Effector memory CD4-positive, alpha-beta T cell (primary cell): ENCODE results near the gene DDX19B.
"Not testable (repeated sequence)": the region's sequence is repeated elsewhere in the genome, so short reads cannot be mapped to it uniquely, and the experiment has no call there.

Experiments used
- DNase-seq, 3 donors: peaks; one replicate each; pipeline ENCODE4 v3.0.0-alpha.2; 2020
- H3K27ac ChIP-seq: 2 replicates; pipeline ENCODE4 v1.7.0; 2013; ENCODE audit warnings: mild to moderate bottlenecking, low read length, moderate library complexity; ENCODE audit not compliant: insufficient read depth, poor library complexity, severe bottlenecking
- H3K27me3 ChIP-seq: replicated peaks from 2 replicates; pipeline ENCODE4 v1.7.0; 2013; ENCODE audit warnings: mild to moderate bottlenecking, low read length; ENCODE audit not compliant: insufficient read depth, control insufficient read depth, poor library complexity, severe bottlenecking
- H3K36me3 ChIP-seq: 2 replicates; pipeline ENCODE4 v1.7.0; 2013; ENCODE audit warnings: mild to moderate bottlenecking, low read length, moderate library complexity; ENCODE audit not compliant: control insufficient read depth, insufficient read depth
- H3K4me1 ChIP-seq: 2 replicates; pipeline ENCODE4 v1.7.0; 2013; ENCODE audit warnings: low read length, mild to moderate bottlenecking; ENCODE audit not compliant: control insufficient read depth, insufficient read depth, poor library complexity, severe bottlenecking
- H3K4me3 ChIP-seq: 2 replicates; pipeline ENCODE4 v1.7.0; 2013; ENCODE audit warnings: low read length, low read depth, mild to moderate bottlenecking; ENCODE audit not compliant: insufficient read depth, poor library complexity, severe bottlenecking
- H3K9me3 ChIP-seq: 2 replicates; pipeline ENCODE4 v1.7.0; 2013; ENCODE audit warnings: mild to moderate bottlenecking, low read length, moderate library complexity; ENCODE audit not compliant: control insufficient read depth

Gene DDX19B

DNA sequence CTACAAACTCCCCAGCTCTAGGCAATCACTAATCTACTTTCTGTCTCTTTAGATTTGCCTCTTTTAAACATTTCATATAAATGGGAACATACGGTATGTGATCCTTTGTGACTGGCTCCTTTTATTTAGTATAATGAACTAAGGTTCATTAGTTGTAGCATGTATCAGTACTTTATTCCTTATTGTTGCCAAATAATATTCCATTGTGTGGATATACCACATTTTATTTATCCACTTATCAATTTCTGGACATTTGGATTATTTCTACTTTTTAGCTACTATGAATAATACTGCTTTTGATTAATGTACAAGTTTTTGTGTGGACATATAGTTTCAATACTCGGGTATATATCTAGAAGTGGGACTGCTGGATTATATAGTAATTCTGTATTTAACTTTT is 7.9 kb downstream of the DDX19B start:
- Histone ChIP-seq H3K4me3 (no peak overlapping the region), H3K27ac (no peak overlapping the region), H3K27me3 (no peaks in the 10 kb centered on the region), H3K9me3 (no peaks in the 10 kb centered on the region), H3K36me3 (no peaks in the 10 kb centered on the region), H3K4me1 (peaks cover 3% of the 10 kb centered on the region)
- DNase-seq = no peak

DNA sequence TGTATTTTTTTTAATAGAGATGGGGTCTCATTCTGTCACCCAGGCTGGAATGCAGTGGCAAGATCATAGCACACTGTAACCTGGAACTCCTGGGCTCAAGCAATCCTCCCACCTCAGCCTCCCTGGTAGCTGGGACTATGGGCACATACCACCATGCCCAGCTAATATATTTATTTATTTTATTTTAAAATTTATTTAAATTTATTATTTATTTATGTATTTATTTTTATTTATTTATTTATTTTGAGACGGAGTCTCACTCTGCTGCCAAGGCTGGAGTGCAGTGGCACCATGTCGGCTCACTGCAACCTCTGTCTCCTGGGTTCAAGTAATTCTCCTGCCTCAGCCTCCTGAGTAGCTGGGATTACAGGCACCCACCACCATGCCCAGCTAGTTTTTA is 8.7 kb downstream of the DDX19B start:
- H3K4me3 ChIP-seq, DNase-seq: not testable (repeated sequence)

DNA sequence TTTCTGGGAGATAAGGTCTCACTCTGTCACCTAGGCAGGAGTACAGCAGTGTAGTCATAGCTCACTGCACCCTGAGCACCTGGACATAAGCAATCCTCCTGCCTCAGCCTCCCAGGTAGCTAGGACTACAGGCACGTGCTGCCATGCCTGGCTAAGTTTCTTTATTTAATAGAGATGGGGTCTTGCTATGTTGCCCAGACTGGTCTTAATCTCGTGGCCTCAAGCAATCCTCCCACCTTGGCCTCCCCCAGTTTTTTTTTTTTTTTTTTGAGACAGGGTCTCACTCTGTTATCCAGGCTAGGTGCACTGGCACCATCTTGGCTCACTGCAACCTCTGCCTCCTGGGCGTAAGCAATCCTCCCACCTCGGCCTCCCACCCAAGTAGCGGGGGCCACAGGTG is 21.1 kb downstream of the DDX19B start:
- Histone ChIP-seq H3K36me3 (peaks cover 34% of the 10 kb centered on the region), H3K4me1 (no peaks in the 10 kb centered on the region), H3K27ac (no peak overlapping the region), H3K9me3 (no peaks in the 10 kb centered on the region), H3K27me3 (no peaks in the 10 kb centered on the region), H3K4me3 (no peak overlapping the region)
- no peak for DNase-seq

More for the DNA sequence above, 8.7 kb downstream of the DDX19B start:
- not testable (repeated sequence) for H3K9me3 ChIP-seq, H3K27me3 ChIP-seq, H3K36me3 ChIP-seq, H3K4me1 ChIP-seq, H3K27ac ChIP-seq

DNA sequence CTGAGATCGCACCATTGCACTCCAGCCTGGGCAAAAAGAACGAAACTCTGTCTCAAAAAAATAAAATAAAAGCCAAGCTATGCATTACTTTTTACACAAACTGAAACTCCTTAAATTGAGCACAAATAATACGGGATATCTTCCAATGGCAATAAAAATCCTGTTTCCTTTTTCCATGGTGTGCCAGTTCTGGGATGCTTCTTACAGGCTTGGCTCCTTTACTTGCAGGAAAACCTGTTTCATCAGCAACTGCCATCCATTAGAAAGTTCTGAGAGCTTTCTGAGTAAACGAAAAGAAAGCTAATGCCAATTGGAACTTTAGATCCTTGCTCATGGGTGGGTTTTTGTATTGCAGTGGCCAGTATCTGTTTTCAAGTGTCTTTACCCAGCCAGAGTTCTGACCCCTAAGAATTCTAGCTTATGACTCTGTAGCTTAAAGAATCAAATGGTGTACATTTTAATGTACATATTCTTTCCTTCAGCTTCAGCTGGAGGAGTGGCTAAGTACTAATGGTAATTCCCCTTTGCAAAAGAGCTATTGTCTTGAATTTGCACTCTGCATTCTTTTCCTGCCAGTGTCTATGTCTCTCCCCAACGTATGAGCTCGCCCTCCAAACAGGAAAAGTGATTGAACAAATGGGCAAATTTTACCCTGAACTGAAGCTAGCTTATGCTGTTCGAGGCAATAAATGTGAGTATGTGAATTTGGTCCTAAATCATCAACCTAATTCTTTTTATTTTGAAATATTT is 26.2 kb downstream of the DDX19B start:
- Histone ChIP-seq H3K36me3 (peaks cover 21% of the 10 kb centered on the region), H3K4me3 (no peak overlapping the region), H3K27ac (no peak overlapping the region), H3K27me3 (no peaks in the 10 kb centered on the region), H3K4me1 (no peaks in the 10 kb centered on the region), H3K9me3 (no peaks in the 10 kb centered on the region)
- no peak for DNase-seq

DNA sequence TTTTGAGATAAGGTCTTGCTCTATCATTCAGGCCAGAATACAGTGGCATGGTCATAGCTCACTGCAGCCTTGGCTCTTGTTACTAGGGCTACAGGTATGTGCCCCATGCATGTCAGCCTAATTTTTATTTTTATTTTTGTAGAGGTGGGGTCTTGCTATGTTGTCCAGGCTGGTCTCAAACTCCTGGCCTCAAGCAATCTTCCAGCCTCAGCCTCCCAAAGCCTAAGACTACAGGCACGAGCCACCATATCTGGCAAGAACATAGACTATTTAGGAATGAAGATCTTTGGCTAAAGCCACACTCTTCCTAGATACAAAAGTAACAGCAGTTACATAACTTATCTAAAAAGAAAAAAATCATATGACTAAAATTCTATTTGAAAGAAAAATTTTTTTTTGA is 32.1 kb downstream of the DDX19B start:
- Histone ChIP-seq H3K27ac (no peak overlapping the region), H3K36me3 (peaks cover 41% of the 10 kb centered on the region), H3K9me3 (no peaks in the 10 kb centered on the region), H3K27me3 (no peaks in the 10 kb centered on the region), H3K4me3 (no peak overlapping the region), H3K4me1 (no peaks in the 10 kb centered on the region)
- no peak for DNase-seq

DNA sequence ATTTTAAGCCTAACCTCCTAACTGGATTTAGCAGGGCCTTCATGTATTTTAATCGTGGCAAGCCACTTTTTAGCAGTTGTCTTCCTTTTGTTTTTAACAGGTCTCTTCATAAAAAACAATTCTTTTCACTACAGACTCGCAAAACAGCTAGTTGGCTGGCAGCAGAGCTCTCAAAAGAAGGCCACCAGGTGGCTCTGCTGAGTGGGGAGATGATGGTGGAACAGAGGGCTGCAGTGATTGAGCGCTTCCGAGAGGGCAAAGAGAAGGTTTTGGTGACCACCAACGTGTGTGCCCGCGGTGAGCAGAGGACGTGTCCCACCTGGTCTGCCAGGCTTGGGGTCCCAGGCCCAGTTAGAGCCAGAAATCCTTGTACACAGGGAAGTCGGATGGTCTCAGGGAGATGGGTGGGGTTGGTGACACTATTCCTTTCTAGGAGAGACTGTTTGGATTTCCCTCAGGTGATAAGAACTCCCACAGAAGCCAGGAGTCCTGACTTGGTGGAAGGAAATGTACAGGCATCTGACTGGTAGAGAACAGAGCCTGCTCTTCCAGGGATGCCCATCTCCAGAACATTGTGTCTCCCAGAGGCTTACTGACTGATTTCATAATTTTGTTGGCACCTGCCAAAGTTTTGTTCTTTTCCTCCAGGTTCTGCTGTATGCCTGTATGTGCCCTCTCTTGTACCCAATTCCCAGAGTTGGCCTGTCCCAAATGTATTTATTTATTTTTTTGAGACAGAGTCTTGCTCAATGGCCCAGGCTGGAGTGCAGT is 32.8 kb downstream of the DDX19B start:
- H3K27ac ChIP-seq = no peak overlapping the region
- no peak overlapping the region for H3K4me3 ChIP-seq
- H3K9me3 ChIP-seq = no peaks in the 10 kb centered on the region
- no peaks in the 10 kb centered on the region for H3K4me1 ChIP-seq
- DNase-seq = no peak
- peaks cover 41% of the 10 kb centered on the region for H3K36me3 ChIP-seq
- H3K27me3 ChIP-seq = no peaks in the 10 kb centered on the region

DNA sequence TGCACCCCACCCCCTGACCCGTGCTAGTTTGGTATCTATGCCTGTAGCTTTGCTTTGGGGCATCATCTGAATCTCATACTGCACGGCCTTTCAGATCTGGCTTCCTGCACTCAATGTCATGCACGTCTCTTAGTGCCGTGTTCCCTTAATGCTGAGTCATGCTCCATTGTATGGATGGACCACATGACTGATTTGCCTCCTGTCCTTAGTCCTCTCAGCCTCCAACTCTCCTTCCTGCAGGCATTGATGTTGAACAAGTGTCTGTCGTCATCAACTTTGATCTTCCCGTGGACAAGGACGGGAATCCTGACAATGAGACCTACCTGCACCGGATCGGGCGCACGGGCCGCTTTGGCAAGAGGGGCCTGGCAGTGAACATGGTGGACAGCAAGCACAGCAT is 33.7 kb downstream of the DDX19B start:
- not testable (repeated sequence) for DNase-seq, H3K4me1 ChIP-seq, H3K27me3 ChIP-seq, H3K9me3 ChIP-seq, H3K4me3 ChIP-seq, H3K27ac ChIP-seq
- H3K36me3 ChIP-seq = peaks cover 41% of the 10 kb centered on the region

DNA sequence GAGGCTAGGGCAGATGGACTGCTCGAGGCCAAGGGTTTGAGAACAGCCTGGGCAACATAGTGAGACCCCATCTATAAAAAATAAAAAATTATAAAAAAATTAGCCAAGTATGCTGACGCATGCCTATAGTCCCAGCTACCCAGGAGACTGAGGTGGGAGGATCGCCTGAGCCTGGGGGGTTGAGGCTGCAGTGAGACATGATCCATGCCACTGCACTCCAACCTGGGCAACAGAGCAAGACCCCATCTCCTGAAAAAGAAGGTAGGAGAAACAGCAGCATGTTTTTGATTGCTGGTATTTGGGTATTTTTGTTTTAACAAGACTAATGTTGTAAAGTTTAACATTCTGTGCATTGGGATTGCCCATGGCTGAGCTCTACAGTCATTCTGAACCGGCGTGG is 38.8 kb downstream of the DDX19B start:
- Histone ChIP-seq H3K27me3 (no peaks in the 10 kb centered on the region), H3K4me3 (no peak overlapping the region), H3K9me3 (no peaks in the 10 kb centered on the region), H3K4me1 (no peaks in the 10 kb centered on the region), H3K27ac (no peak overlapping the region), H3K36me3 (peaks cover 17% of the 10 kb centered on the region)
- no peak for DNase-seq

DNA sequence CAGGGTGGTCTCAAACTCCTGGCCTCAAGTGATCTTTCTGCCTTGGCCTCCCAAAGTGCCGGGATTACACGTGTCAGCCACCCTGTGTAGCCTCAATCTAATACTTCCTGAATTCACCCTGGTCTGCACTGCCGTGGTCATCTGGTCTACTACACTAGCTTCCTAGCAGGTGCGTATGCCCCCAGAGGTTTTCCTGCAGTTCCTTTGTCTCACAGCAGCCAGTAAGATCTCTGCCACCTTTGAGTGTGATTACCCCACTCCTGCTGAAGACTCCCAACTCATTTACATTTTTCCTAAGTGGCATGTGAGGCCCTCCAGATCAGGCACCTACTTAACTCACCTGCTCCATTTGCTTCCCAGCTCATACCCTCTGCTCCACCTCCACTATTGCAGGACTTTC is 42.6 kb downstream of the DDX19B start:
- no peak for DNase-seq
- Histone ChIP-seq H3K27ac (no peak overlapping the region), H3K9me3 (no peaks in the 10 kb centered on the region), H3K4me1 (peaks cover 5% of the 10 kb centered on the region), H3K27me3 (no peaks in the 10 kb centered on the region), H3K4me3 (no peak overlapping the region), H3K36me3 (no peaks in the 10 kb centered on the region)

DNA sequence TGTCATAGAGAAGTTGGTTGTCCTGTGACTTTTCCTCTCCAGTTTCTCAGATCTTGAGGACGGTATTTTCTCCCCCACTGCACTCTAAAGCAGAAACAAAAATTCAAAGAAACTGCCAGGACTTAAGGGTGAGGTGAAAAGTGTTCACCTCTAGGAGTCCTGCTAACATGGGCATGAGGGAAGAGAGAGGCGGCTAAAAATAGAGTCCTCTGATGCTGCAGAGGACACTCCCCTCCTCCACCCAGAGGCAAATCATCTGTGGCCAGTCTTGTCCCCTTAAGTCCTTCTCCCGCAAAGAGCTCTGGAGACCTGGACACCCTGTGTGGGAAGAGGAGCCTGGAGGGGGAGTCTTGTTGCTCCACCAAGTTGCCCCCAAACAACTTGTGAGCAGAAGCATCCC is 43.0 kb downstream of the DDX19B start:
- H3K4me3 ChIP-seq = no peak overlapping the region
- H3K4me1 ChIP-seq = peaks cover 5% of the 10 kb centered on the region
- no peak overlapping the region for H3K27ac ChIP-seq
- H3K36me3 ChIP-seq = no peaks in the 10 kb centered on the region
- no peaks in the 10 kb centered on the region for H3K9me3 ChIP-seq
- H3K27me3 ChIP-seq = no peaks in the 10 kb centered on the region
- DNase-seq = no peak
